Measurements from ENCODE around the gene CLDN5. TPM values are rescaled to one million over a fixed set of nuclear protein-coding genes. Genes with fewer than 3 reads are reported as not detected.
"Not testable (repeated sequence)": the region's sequence is repeated elsewhere in the genome, so short reads cannot be mapped to it uniquely, and the experiment has no call there.

The CLDN5 gene
- total and polyA plus RNA-seq, 2 of the 8 experiments (the other 6 are each of a cell fraction or from before 2014, with no cell fraction given): 1.2 to 1.6 TPM

- Histone ChIP-seq H3K14ac (ENCODE audit: insufficient read length) (no peak overlapping the region), H2BK120ac (replicated peaks; ENCODE audit: low read depth, low read length) (no peak overlapping the region), H3K4me2 (ENCODE audit: insufficient read depth in 1 of 2, low read depth in 2 of 2, low read length in 2 of 2) (no peak overlapping the region), H3K4me3 (ENCODE audit: extremely low read depth in 1 of 4, insufficient read depth in 2 of 4, low read depth in 3 of 4, low read length in 4 of 4) (no peak overlapping the region), H3K27me3 (replicated peaks in 1 of 4; ENCODE audit: control insufficient read depth in 3 of 4, extremely low read depth in 1 of 4, insufficient read depth in 3 of 4, low read length in 3 of 4) (no peaks in the 10 kb centered on the region; a peak in 1 of 7 replicates), H3K56ac (replicated peaks; ENCODE audit: insufficient read length, low read depth, low read length) (no peak overlapping the region), H2AFZ (ENCODE audit: low read length) (no peak overlapping the region), H4K91ac (replicated peaks; ENCODE audit: insufficient read length, low read length) (no peak overlapping the region), H3K9me3 (ENCODE audit: insufficient read depth in 2 of 2, low read depth in 1 of 2, low read length in 1 of 2) (no peaks in the 10 kb centered on the region), H3K4ac (replicated peaks; ENCODE audit: insufficient read length, low read depth, low read length) (peak overlapping the region; percentile 37), H3K79me1 (ENCODE audit: low read depth, low read length) (no peaks in the 10 kb centered on the region), H3K4me1 (replicated peaks in 1 of 4; ENCODE audit: control insufficient read depth in 3 of 4, insufficient read depth in 4 of 4, low read length in 3 of 4) (peaks cover 0 to 5% (median 2%) of the 10 kb centered on the region in 4 experiments; a peak in 4 of 7 replicates), H3K9ac (replicated peaks in 1 of 4; ENCODE audit: extremely low read depth in 1 of 4, low read depth in 3 of 4, low read length in 3 of 4) (no peak overlapping the region), H2BK15ac (ENCODE audit: low read length) (no peak overlapping the region), H2AK5ac (ENCODE audit: low read depth, low read length) (no peak overlapping the region), H4K20me1 (replicated peaks in 1 of 2; ENCODE audit: control insufficient read depth in 1 of 2, insufficient read depth in 2 of 2, low read length in 2 of 2) (no peaks in the 10 kb centered on the region), H3K27ac (ENCODE audit: low read depth, low read length) (no peak overlapping the region), H2BK5ac (ENCODE audit: low read depth, low read length) (no peak overlapping the region), H4K5ac (ENCODE audit: insufficient read length, low read depth, low read length) (no peak overlapping the region), H2BK12ac (ENCODE audit: low read depth, low read length) (no peak overlapping the region), H3K23me2 (ENCODE audit: low read depth, low read length) (no peaks in the 10 kb centered on the region), H3K36me3 (ENCODE audit: control insufficient read depth in 2 of 4, insufficient read depth in 4 of 4, low read length in 3 of 4) (no peaks in the 10 kb centered on the region), H3K23ac (ENCODE audit: insufficient read length) (no peak overlapping the region), H3K79me2 (ENCODE audit: control insufficient read depth in 1 of 2, insufficient read depth in 2 of 2, low read length in 2 of 2) (no peaks in the 10 kb centered on the region), H3K18ac (ENCODE audit: extremely low read depth, low read length) (no peak overlapping the region), H2BK20ac (ENCODE audit: low read length) (no peak overlapping the region), H4K8ac (ENCODE audit: extremely low read depth, insufficient read depth, low read length) (no peak overlapping the region)
- WGBS, 2 experiments (ENCODE audit: extremely low coverage in 1 of 2, insufficient coverage in 1 of 2, insufficient read length in 1 of 2, insufficient replicate concordance in 2 of 2, low coverage in 1 of 2, low lambda C conversion rate in 2 of 2, missing lambda C conversion rate in 1 of 2): 81% methylated on average over 2 of the region's 2 CpGs; no CpG with 5 or more reads in 1 of the 2 experiments
- ChIA-PET POLR2A (ENCODE audit: partially characterized antibody) (no interaction called here), CTCF (ENCODE audit: partially characterized antibody) (no interaction called here)
- TF ChIP-seq ASH2L (IDR thresholded peaks at IDR 0.05; ENCODE audit: low read length): no peak
- DNase-seq (ENCODE audit: low read depth in 1 of 2, low spot score in 2 of 2) (no peak), FAIRE-seq (no peak)
Observed at GRCh38 chr22:19548964-19549363, 24.8 kb upstream of the CLDN5 start.

- H4K20me1 ChIP-seq (replicated peaks in 1 of 2; ENCODE audit: control insufficient read depth in 1 of 2, insufficient read depth in 2 of 2, low read length in 2 of 2); H3K56ac ChIP-seq (replicated peaks; ENCODE audit: insufficient read length, low read depth, low read length); H4K8ac ChIP-seq (ENCODE audit: extremely low read depth, insufficient read depth, low read length); H2BK20ac ChIP-seq (ENCODE audit: low read length); H3K79me1 ChIP-seq (ENCODE audit: low read depth, low read length); H3K23ac ChIP-seq (ENCODE audit: insufficient read length); H3K36me3 ChIP-seq (ENCODE audit: control insufficient read depth in 2 of 4, insufficient read depth in 4 of 4, low read length in 3 of 4); H2BK5ac ChIP-seq (ENCODE audit: low read depth, low read length); H2AFZ ChIP-seq (ENCODE audit: low read length); H3K23me2 ChIP-seq (ENCODE audit: low read depth, low read length); DNase-seq (ENCODE audit: low read depth in 1 of 2, low spot score in 2 of 2); H3K27me3 ChIP-seq (replicated peaks in 1 of 4; ENCODE audit: control insufficient read depth in 3 of 4, extremely low read depth in 1 of 4, insufficient read depth in 3 of 4, low read length in 3 of 4); H3K4me2 ChIP-seq (ENCODE audit: insufficient read depth in 1 of 2, low read depth in 2 of 2, low read length in 2 of 2); H3K14ac ChIP-seq (ENCODE audit: insufficient read length); H3K4ac ChIP-seq (replicated peaks; ENCODE audit: insufficient read length, low read depth, low read length); H3K9ac ChIP-seq (replicated peaks in 1 of 4; ENCODE audit: extremely low read depth in 1 of 4, low read depth in 3 of 4, low read length in 3 of 4); CTCF ChIA-PET (ENCODE audit: partially characterized antibody); H2BK15ac ChIP-seq (ENCODE audit: low read length); H2AK5ac ChIP-seq (ENCODE audit: low read depth, low read length); H2BK12ac ChIP-seq (ENCODE audit: low read depth, low read length); H3K4me3 ChIP-seq (ENCODE audit: extremely low read depth in 1 of 4, insufficient read depth in 2 of 4, low read depth in 3 of 4, low read length in 4 of 4); H3K27ac ChIP-seq (ENCODE audit: low read depth, low read length); H3K79me2 ChIP-seq (ENCODE audit: control insufficient read depth in 1 of 2, insufficient read depth in 2 of 2, low read length in 2 of 2); H4K91ac ChIP-seq (replicated peaks; ENCODE audit: insufficient read length, low read length); H2BK120ac ChIP-seq (replicated peaks; ENCODE audit: low read depth, low read length); H3K18ac ChIP-seq (ENCODE audit: extremely low read depth, low read length); FAIRE-seq; H3K4me1 ChIP-seq (replicated peaks in 1 of 4; ENCODE audit: control insufficient read depth in 3 of 4, insufficient read depth in 4 of 4, low read length in 3 of 4); H4K5ac ChIP-seq (ENCODE audit: insufficient read length, low read depth, low read length); H3K9me3 ChIP-seq (ENCODE audit: insufficient read depth in 2 of 2, low read depth in 1 of 2, low read length in 1 of 2): not testable (repeated sequence)
- WGBS, 2 experiments (ENCODE audit: extremely low coverage in 1 of 2, insufficient coverage in 1 of 2, insufficient read length in 1 of 2, insufficient replicate concordance in 2 of 2, low coverage in 1 of 2, low lambda C conversion rate in 2 of 2, missing lambda C conversion rate in 1 of 2): 95% methylated on average over 5 of the region's 5 CpGs; no CpG with 5 or more reads in 1 of the 2 experiments
- POLR2A ChIA-PET (ENCODE audit: partially characterized antibody): interaction anchor here (0.7 kb wide), 1 partner anchor 343 kb away, joined by 4 read pairs; no protein-coding TSS in a partner anchor
Observed at GRCh38 chr22:19548427-19548826, 24.2 kb upstream of the CLDN5 start.

Data from H1 (cell line).